Measurements from ENCODE around the gene NAALADL2.

DNA sequence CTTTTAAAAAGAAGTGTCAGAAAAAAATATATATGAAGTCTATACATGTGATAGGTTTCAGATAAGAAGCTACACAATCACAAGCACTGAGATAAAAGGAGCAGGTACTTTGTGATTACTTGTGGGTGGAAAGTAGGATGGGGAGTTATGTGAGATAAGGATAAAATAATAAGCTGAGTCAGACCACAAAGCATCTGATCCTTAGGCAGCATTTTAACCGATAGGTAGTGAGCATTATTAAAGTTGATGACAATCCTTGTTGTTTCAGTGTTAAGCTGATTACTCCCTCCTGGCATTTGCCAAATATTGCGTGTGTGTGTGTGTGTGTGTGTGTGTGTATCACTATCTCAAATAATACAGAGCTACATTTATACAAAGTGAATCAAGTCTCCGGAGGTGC, 483.1 kb downstream of the NAALADL2 start:
- TF ChIP-seq CTCF (IDR thresholded peaks at IDR 0.05) (no peak), POLR2AphosphoS5 (IDR thresholded peaks at IDR 0.05) (no peak)

Data from upper lobe of left lung (tissue), 4 donors.